IMR-90 (cell line): ENCODE results near the gene PEX26. TPM values are rescaled to one million over a fixed set of nuclear protein-coding genes. Genes with fewer than 3 reads are reported as not detected.

Source experiments
- ATAC-seq: fragments of 200-7000 bp; cut with Tn5 transposase; 2 replicates; pipeline ENCODE4 v1.9.1; 2020; ENCODE audit warnings: low read depth, mild to moderate bottlenecking, moderate library complexity
- BruUV-seq: library from RNA; stranded (reverse); fragments of 400-500 nt; replicated peaks from 2 replicates; lab custom pipeline; 2021; lab: Mats Ljungman, UMichigan
- CTCF ChIA-PET: fragments of 300-600 bp; formaldehyde crosslinking; extraction: SDS; loops from one replicate; lab custom pipeline; 2021; ENCODE audit warnings: antibody characterized with exemption; lab: Yijun Ruan, JAX
- POLR2A ChIA-PET: fragments of 300-600 bp; sonication (Branson Sonifier 250); formaldehyde crosslinking; loops from one replicate; lab custom pipeline; 2022; ENCODE audit warnings: antibody characterized with exemption; ENCODE audit not compliant: unreplicated experiment; lab: Charles Lee
- DNase-seq: peaks from one replicate; pipeline ENCODE4 v3.0.0; 2013
- H2AFZ ChIP-seq: replicated peaks from 2 replicates; pipeline ENCODE3; 2013; ENCODE audit warnings: low read length, mild to moderate bottlenecking; ENCODE audit not compliant: poor library complexity
- H2AK5ac ChIP-seq: 2 replicates; pipeline ENCODE4 v1.6.1; 2013; ENCODE audit warnings: low read depth, low read length, inconsistent platforms
- H2AK9ac ChIP-seq: replicated peaks from 2 replicates; pipeline ENCODE3; 2013; ENCODE audit warnings: mild to moderate bottlenecking, low read depth, low read length, moderate library complexity; ENCODE audit not compliant: poor library complexity
- H2BK120ac ChIP-seq: 2 replicates; pipeline ENCODE4 v1.6.1; 2013; ENCODE audit warnings: low read depth, low read length, inconsistent platforms
- H2BK15ac ChIP-seq: 3 replicates; pipeline ENCODE4 v1.6.1; 2013; ENCODE audit warnings: low read depth, low read length, inconsistent platforms
- H2BK20ac ChIP-seq: 2 replicates; pipeline ENCODE4 v1.6.1; 2013; ENCODE audit warnings: low read depth, mild to moderate bottlenecking, inconsistent platforms, low read length, moderate library complexity
- H2BK5ac ChIP-seq: 2 replicates; pipeline ENCODE4 v1.6.1; 2013; ENCODE audit warnings: mild to moderate bottlenecking, low read depth, low read length, inconsistent platforms; ENCODE audit not compliant: poor library complexity, severe bottlenecking
- H3K14ac ChIP-seq: replicated peaks from 2 replicates; pipeline ENCODE4 v1.6.1; 2013; ENCODE audit warnings: low read depth, low read length, inconsistent platforms
- H3K18ac ChIP-seq: 2 replicates; pipeline ENCODE4 v1.6.1; 2013; ENCODE audit warnings: low read depth, low read length, control low read depth
- H3K23ac ChIP-seq: 2 replicates; pipeline ENCODE4 v1.6.1; 2013; ENCODE audit warnings: low read depth, low read length, inconsistent platforms
- H3K27ac ChIP-seq: 2 replicates; pipeline ENCODE4 v1.5.1; 2013; ENCODE audit warnings: mild to moderate bottlenecking, control low read depth, low read length; ENCODE audit not compliant: insufficient read depth
- H3K27me3 ChIP-seq: 2 replicates; pipeline ENCODE4 v1.6.1; 2013; ENCODE audit warnings: low read length; ENCODE audit not compliant: control insufficient read depth, insufficient read depth
- H3K36me3 ChIP-seq: 2 replicates; pipeline ENCODE4 v1.6.1; 2013; ENCODE audit warnings: low read length, mixed read lengths; ENCODE audit not compliant: control insufficient read depth, insufficient read depth
- H3K4ac ChIP-seq: 2 replicates; pipeline ENCODE4 v1.6.1; 2013; ENCODE audit warnings: low read depth, low read length, inconsistent platforms
- H3K4me1 ChIP-seq: 2 replicates; pipeline ENCODE4 v1.6.1; 2013; ENCODE audit warnings: low read length, mixed read lengths; ENCODE audit not compliant: control insufficient read depth, insufficient read depth
- H3K4me2 ChIP-seq: 2 replicates; pipeline ENCODE4 v1.6.1; 2013; ENCODE audit warnings: low read depth, mild to moderate bottlenecking, control low read depth, low read length, moderate library complexity
- H3K4me3 ChIP-seq: 2 replicates; pipeline ENCODE4 v1.5.1; 2013; ENCODE audit warnings: low read depth, mild to moderate bottlenecking, control low read depth, low read length, moderate library complexity; ENCODE audit not compliant: insufficient read depth
- H3K56ac ChIP-seq: 2 replicates; pipeline ENCODE4 v1.6.1; 2013; ENCODE audit warnings: low read length, inconsistent platforms; ENCODE audit not compliant: insufficient read depth; ENCODE audit errors: extremely low read depth
- H3K79me1 ChIP-seq, 2 experiments: 2 replicates each; pipeline ENCODE4 v1.6.1; 2013; ENCODE audit warnings: low read length in 2 of 2, inconsistent platforms in 1 of 2, low read depth in 1 of 2
- H3K9ac ChIP-seq: 2 replicates; pipeline ENCODE4 v1.6.1; 2013; ENCODE audit warnings: low read depth, low read length, control low read depth
- H3K9me1 ChIP-seq: 2 replicates; pipeline ENCODE4 v1.6.1; 2013; ENCODE audit warnings: low read length, inconsistent platforms; ENCODE audit not compliant: insufficient read depth
- H3K9me3 ChIP-seq: 2 replicates; pipeline ENCODE4 v1.6.1; 2013; ENCODE audit warnings: low read length; ENCODE audit not compliant: control insufficient read depth, insufficient read depth
- H4K20me1 ChIP-seq: 2 replicates; pipeline ENCODE4 v1.6.1; 2013; ENCODE audit warnings: low read length, inconsistent platforms; ENCODE audit not compliant: insufficient read depth
- H4K5ac ChIP-seq: 2 replicates; pipeline ENCODE4 v1.6.1; 2013; ENCODE audit warnings: mild to moderate bottlenecking, low read depth, low read length, control low read depth
- H4K8ac ChIP-seq, 2 experiments: 2 replicates each; pipeline ENCODE4 v1.6.1; 2013; ENCODE audit warnings: low read depth in 2 of 2, low read length in 2 of 2, control low read depth in 1 of 2, inconsistent platforms in 1 of 2
- H4K91ac ChIP-seq: 2 replicates; pipeline ENCODE4 v1.6.1; 2013; ENCODE audit warnings: low read depth, low read length, inconsistent platforms; ENCODE audit not compliant: insufficient read depth
- BHLHE40 ChIP-seq: fragments of 150-350 bp; IDR thresholded peaks from 2 replicates; pipeline ENCODE4 v1.6.1; 2016; ENCODE audit warnings: mild to moderate bottlenecking, low read depth, low read length
- CEBPB ChIP-seq: IDR thresholded peaks from 2 replicates; pipeline ENCODE4 v1.6.1; 2012; ENCODE audit warnings: low read depth, low read length, improper control_type of control experiment
- CTCF ChIP-seq: conservative IDR thresholded peaks from 2 replicates; pipeline ENCODE4 v1.5.1; 2012; ENCODE audit warnings: mild to moderate bottlenecking, low read depth, low read length, improper control_type of control experiment
- ELK1 ChIP-seq: fragments of 150-350 bp; IDR thresholded peaks from 2 replicates; pipeline ENCODE4 v1.6.1; 2016; ENCODE audit warnings: low read depth, mild to moderate bottlenecking, low read length, moderate library complexity, borderline replicate concordance
- FOS ChIP-seq: fragments of 150-350 bp; IDR thresholded peaks from 2 replicates; pipeline ENCODE4 v1.6.1; 2016; ENCODE audit warnings: low read depth, low read length
- MAFK ChIP-seq: IDR thresholded peaks from 2 replicates; pipeline ENCODE4 v1.6.1; 2012; ENCODE audit warnings: low read depth, low read length, improper control_type of control experiment
- MAZ ChIP-seq: IDR thresholded peaks from 2 replicates; pipeline ENCODE4 v1.6.1; 2012; ENCODE audit warnings: low read depth, mild to moderate bottlenecking, low read length, improper control_type of control experiment, moderate library complexity, borderline replicate concordance
- MXI1 ChIP-seq: IDR thresholded peaks from 2 replicates; pipeline ENCODE4 v1.6.1; 2012; ENCODE audit warnings: low read depth, mild to moderate bottlenecking, low read length, moderate library complexity, borderline replicate concordance
- NFE2L2 ChIP-seq: fragments of 150-350 bp; IDR thresholded peaks from 2 replicates; pipeline ENCODE4 v1.6.1; 2016; ENCODE audit warnings: low read depth, mild to moderate bottlenecking, low read length
- POLR2A ChIP-seq: IDR thresholded peaks from 2 replicates; pipeline ENCODE4 v1.6.1; 2012; ENCODE audit warnings: mild to moderate bottlenecking, low read depth, low read length
- RAD21 ChIP-seq: IDR thresholded peaks from 2 replicates; pipeline ENCODE4 v1.6.1; 2012; ENCODE audit warnings: low read length, improper control_type of control experiment
- RCOR1 ChIP-seq: IDR thresholded peaks from 2 replicates; pipeline ENCODE4 v1.6.1; 2012; ENCODE audit warnings: mild to moderate bottlenecking, low read length, improper control_type of control experiment; ENCODE audit not compliant: insufficient replicate concordance
- RFX5 ChIP-seq: IDR thresholded peaks from 2 replicates; pipeline ENCODE4 v1.8.0; 2012; ENCODE audit warnings: low read depth, mild to moderate bottlenecking, low read length, moderate library complexity
- SMC3 ChIP-seq: fragments of 150-350 bp; IDR thresholded peaks from 2 replicates; pipeline ENCODE4 v1.6.1; 2016; ENCODE audit warnings: low read depth, mild to moderate bottlenecking, antibody characterized with exemption, low read length, moderate library complexity
- USF2 ChIP-seq: fragments of 150-350 bp; IDR thresholded peaks from 2 replicates; pipeline ENCODE4 v1.6.1; 2017; ENCODE audit warnings: mild to moderate bottlenecking, antibody characterized with exemption, low read length, low read depth
- WGBS, 2 experiments: methylation state at CpG; one replicate each; pipeline versions ENCODE4 v1.1.5 to v1.1.7; 2013; ENCODE audit warnings: missing lambda C conversion rate in 2 of 2; ENCODE audit not compliant: insufficient read length in 1 of 2; ENCODE audit errors: extremely low coverage in 2 of 2; 5-methylcytosine and 5-hydroxymethylcytosine counted together
- dilution Hi-C: fragments of 300-500 bp; cut with HindIII; formaldehyde crosslinking; loops from one replicate; pipeline ENCODE4 v1.14.3; 2018; ENCODE audit warnings: low sequenced_read_pairs; ENCODE audit not compliant: unreplicated experiment
- in situ Hi-C: fragments of 300-500 bp; cut with MboI; formaldehyde crosslinking; loops from 3 replicates; pipeline ENCODE4 v1.14.3; 2019; ENCODE audit warnings: low sequenced_read_pairs, inconsistent platforms, mixed read lengths
- intact Hi-C: fragments of 100-400 bp; cut with micrococcal nuclease; formaldehyde crosslinking; loops from 2 replicates; pipeline ENCODE4 v1.10.0; 2022
- polyA plus RNA-seq, 3 experiments: library from polyadenylated mRNA; depleted of rRNA; stranded (reverse); fragments of >200 nt; gene quantifications; 2 replicates each; pipeline ENCODE4 v1.2.3, GENCODE V29; 2012; ENCODE audit warnings: low replicate concordance in 1 of 3
- total RNA-seq: library from RNA; depleted of rRNA; stranded (reverse); fragments of >200 nt; gene quantifications from 2 replicates; pipeline ENCODE4 v1.2.3, GENCODE V29; 2012

The PEX26 gene
- total and polyA plus RNA-seq, 2 of the 4 experiments (the other 2 are of a cell fraction) = 12.2 to 18.5 TPM

- no peaks in the 10 kb centered on the region for H4K20me1 ChIP-seq
- dilution Hi-C loops (no loop called here), intact Hi-C loops (no loop called here), in situ Hi-C loops (loop anchor here (25.0 kb wide), 1 partner anchor 501 kb away; the partner anchor contains the start of gene SLC25A18)
- H3K36me3 ChIP-seq = no peaks in the 10 kb centered on the region
- H4K8ac ChIP-seq = no peak overlapping the region
- ChIA-PET POLR2A (interaction anchor here (1.1 kb wide), 1 partner anchor 15 kb away, joined by 3 read pairs; no protein-coding TSS in a partner anchor), CTCF (interaction anchor here (0.9 kb wide), 1 partner anchor 13 kb away, joined by 3 read pairs; no protein-coding TSS in a partner anchor)
- peaks cover 10% of the 10 kb centered on the region; the same call in 1 of the 2 replicates for H3K9me1 ChIP-seq
- H3K4me3 ChIP-seq = no peak overlapping the region
- ATAC-seq = no peak
- peak overlapping the region; percentile 24 for H2AFZ ChIP-seq
- H2BK5ac ChIP-seq = no peak overlapping the region
- H3K79me1 ChIP-seq = no peaks in the 10 kb centered on the region
- no peak overlapping the region for H2BK15ac ChIP-seq
- TF ChIP-seq USF2 = no peak
- TF ChIP-seq FOS = no peak
- no peak for TF ChIP-seq MAZ
- TF ChIP-seq RCOR1 = no peak
- TF ChIP-seq MAFK = no peak
- TF ChIP-seq NFE2L2 = no peak
- no peak for TF ChIP-seq BHLHE40
- no peak for TF ChIP-seq POLR2A
- TF ChIP-seq ELK1 = no peak
- no peak for TF ChIP-seq RFX5
- no peak for TF ChIP-seq CTCF
- TF ChIP-seq SMC3 = no peak
- no peak for TF ChIP-seq CEBPB
- no peak for TF ChIP-seq RAD21
- TF ChIP-seq MXI1 = no peak
- peaks cover 12% of the 10 kb centered on the region for H3K4me1 ChIP-seq
- H3K27ac ChIP-seq = no peak overlapping the region
- DNase-seq = no peak
- no peak overlapping the region for H3K23ac ChIP-seq
- H3K56ac ChIP-seq = no peak overlapping the region
- 80% methylated on average over 3 of the region's 7 CpGs; no CpG with 5 or more reads in 1 of the 2 experiments for WGBS, 2 experiments
- H3K27me3 ChIP-seq = no peaks in the 10 kb centered on the region
- BruUV-seq = no TSS peak
- no peak overlapping the region for H2AK9ac ChIP-seq
- H2BK20ac ChIP-seq = no peak overlapping the region
- no peak overlapping the region for H3K14ac ChIP-seq
- peak overlapping the region; percentile 8 for H2AK5ac ChIP-seq
- no peak overlapping the region for H3K18ac ChIP-seq
- no peak overlapping the region for H4K5ac ChIP-seq
- no peak overlapping the region; the same call in 1 of the 2 replicates for H2BK120ac ChIP-seq
- H4K91ac ChIP-seq = 0 out of 2 replicates have a peak overlapping the region, but pooled peaks have one; percentile 34
- H3K9ac ChIP-seq = no peak overlapping the region
- H3K4ac ChIP-seq = peak overlapping the region; percentile 4; the same call in 1 of the 2 replicates
- no peaks in the 10 kb centered on the region for H3K9me3 ChIP-seq
- H3K4me2 ChIP-seq = no peak overlapping the region
Observed at GRCh38 chr22:18063306-18063705, 14.5 kb upstream of the PEX26 start.
